Tibial artery (tissue), 4 donors: ENCODE results near the gene CDH11.

Experiments used
- DNase-seq, 2 donors: peaks; one replicate each; pipeline ENCODE4 v3.0.0-alpha.2; 2019
- H3K27ac ChIP-seq, 2 donors: fragments of 200-600 bp; sonication (generic) in 1 of 2; 1 replicate in 1 of 2; 2 replicates in 1 of 2; pipeline ENCODE4 v1.5.1; 2018 to 2019; ENCODE audit warnings: mild to moderate bottlenecking in 1 of 2
- H3K27me3 ChIP-seq, 2 donors: fragments of 200-600 bp; sonication (generic) in 1 of 2; one replicate each; pipeline versions ENCODE4 v1.5.1 to v1.6.0; 2016 to 2019
- H3K36me3 ChIP-seq, 3 donors: fragments of 200-600 bp; sonication (generic) in 2 of 3; one replicate each; pipeline ENCODE4 v1.5.1; 2016 to 2019; ENCODE audit warnings: mild to moderate bottlenecking in 2 of 3
- H3K4me1 ChIP-seq, 4 donors: fragments of 200-600 bp; sonication (generic) in 2 of 4; 1 replicate in 3 of 4; 2 replicates in 1 of 4; pipeline ENCODE4 v1.5.1; 2016 to 2019
- H3K4me3 ChIP-seq, 2 donors: fragments of 200-600 bp; sonication (generic) in 1 of 2; 1 replicate in 1 of 2; 2 replicates in 1 of 2; pipeline ENCODE4 v1.5.1; 2018 to 2019; ENCODE audit warnings: mild to moderate bottlenecking in 2 of 2
- H3K9me3 ChIP-seq, 3 donors: fragments of 200-600 bp; sonication (generic) in 1 of 3; one replicate each; pipeline ENCODE4 v1.5.1; 2016 to 2019
- intact Hi-C: fragments of 100-400 bp; cut with DNase I; formaldehyde crosslinking; loops from one replicate; pipeline ENCODE4 v1.15.0; 2023; ENCODE audit warnings: low total_unique reads
- TF ChIP-seq, protein P1 (sequence below), 2 experiments: fragments of 200-600 bp in 1 of 2; fragments of 450-650 bp in 1 of 2; IDR thresholded peaks; one replicate each; pipeline ENCODE4 v1.5.1; 2017 to 2019; ENCODE audit warnings: antibody characterized with exemption in 2 of 2, mild to moderate bottlenecking in 1 of 2, moderate library complexity in 1 of 2

Gene CDH11

DNA sequence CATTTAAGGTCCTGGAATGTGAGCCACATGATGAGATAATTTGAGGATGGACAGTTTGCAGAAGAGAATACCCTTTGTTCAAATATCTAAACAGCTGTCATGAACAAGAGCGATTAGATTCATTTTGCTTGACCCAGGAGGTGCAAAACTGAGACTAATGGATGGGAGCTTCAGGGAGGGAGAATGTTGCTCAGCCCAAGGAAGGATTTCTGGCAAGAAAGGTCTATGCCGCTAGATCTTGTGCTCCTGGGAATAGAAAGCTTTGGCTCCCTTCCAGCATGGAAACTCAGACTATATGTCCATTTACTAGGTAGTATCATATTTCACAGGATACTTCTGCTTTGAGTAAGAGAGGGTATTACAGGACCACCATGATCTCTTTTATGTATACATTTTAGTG, 14.8 kb upstream of the CDH11 start:
- Histone ChIP-seq H3K27me3 (no peaks in the 10 kb centered on the region), H3K4me1 (no peaks in the 10 kb centered on the region), H3K36me3 (no peaks in the 10 kb centered on the region), H3K27ac (no peak overlapping the region), H3K9me3 (no peaks in the 10 kb centered on the region), H3K4me3 (no peak overlapping the region)
- intact Hi-C loops, result no loop called here
- TF ChIP-seq, protein P1, sequence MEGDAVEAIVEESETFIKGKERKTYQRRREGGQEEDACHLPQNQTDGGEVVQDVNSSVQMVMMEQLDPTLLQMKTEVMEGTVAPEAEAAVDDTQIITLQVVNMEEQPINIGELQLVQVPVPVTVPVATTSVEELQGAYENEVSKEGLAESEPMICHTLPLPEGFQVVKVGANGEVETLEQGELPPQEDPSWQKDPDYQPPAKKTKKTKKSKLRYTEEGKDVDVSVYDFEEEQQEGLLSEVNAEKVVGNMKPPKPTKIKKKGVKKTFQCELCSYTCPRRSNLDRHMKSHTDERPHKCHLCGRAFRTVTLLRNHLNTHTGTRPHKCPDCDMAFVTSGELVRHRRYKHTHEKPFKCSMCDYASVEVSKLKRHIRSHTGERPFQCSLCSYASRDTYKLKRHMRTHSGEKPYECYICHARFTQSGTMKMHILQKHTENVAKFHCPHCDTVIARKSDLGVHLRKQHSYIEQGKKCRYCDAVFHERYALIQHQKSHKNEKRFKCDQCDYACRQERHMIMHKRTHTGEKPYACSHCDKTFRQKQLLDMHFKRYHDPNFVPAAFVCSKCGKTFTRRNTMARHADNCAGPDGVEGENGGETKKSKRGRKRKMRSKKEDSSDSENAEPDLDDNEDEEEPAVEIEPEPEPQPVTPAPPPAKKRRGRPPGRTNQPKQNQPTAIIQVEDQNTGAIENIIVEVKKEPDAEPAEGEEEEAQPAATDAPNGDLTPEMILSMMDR (IDR thresholded peaks at IDR 0.05), result no peak
- DNase-seq, result no peak

DNA sequence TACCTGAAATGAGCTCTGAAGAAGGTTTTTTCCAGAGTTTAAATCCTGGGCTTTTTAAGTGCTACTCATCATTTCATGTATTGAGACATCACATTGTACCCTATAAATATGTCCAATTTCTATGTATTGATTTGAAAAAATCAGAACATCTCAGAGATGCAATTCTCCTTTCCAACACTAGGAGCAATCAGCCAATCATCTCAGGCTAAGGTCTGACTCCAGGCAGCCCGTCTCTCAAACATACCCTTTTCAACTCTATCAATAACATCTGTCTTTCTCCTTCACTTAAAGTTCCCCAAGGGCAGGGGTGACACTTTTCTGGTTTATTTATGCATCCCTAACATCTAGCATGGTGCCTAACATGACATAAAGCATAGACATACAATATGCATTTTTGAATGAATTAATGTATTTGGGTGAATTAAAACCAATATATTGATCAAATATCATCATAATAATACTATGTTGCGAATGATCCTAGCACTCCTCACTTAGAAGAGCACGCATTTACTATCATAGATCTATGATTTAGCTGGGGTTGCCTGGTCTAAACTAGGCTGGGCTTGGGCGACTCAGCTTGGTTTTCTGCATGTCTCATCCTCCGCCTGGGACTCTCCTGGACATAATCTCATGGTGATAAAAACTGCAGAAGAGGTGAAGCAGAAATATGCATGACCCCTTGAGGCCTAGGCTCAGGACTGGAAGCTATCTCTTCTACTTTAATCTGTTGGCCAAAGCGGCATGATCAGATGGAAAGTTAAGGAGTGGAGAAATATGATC, 5.2 kb upstream of the CDH11 start:
- Histone ChIP-seq H3K4me3 (no peak overlapping the region), H3K27me3 (no peaks in the 10 kb centered on the region), H3K27ac (no peak overlapping the region), H3K4me1 (peaks cover 0 to 19% (median 4%) of the 10 kb centered on the region in 4 donors), H3K9me3 (no peaks in the 10 kb centered on the region), H3K36me3 (no peaks in the 10 kb centered on the region)
- intact Hi-C loops, result loop anchor here (5.0 kb wide), 1 partner anchor 1145 kb away; no protein-coding TSS in a partner anchor
- TF ChIP-seq, protein P1 (IDR thresholded peaks at IDR 0.05), result peak; percentile 20 to 32
- DNase-seq, result no peak

DNA sequence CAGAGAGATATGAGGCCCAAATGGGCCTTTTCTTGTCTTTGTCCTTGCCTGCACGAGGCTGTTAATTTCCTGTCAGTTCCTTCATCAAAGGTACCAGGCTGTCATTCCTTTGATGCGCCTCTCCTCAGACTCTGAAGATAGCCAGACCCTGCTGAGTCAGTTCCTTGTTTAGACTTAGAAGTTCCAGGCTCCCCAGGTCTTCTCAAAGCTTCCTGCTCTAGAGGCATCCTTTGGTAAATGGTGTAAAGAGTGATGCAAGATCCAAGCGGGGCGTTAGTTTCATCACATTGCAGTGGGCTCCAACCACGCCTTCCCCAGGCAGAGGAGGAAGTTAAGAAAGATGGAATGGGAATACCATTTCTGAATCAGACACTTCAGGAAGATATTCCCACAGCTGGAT, 4.0 kb upstream of the CDH11 start:
- H3K27ac ChIP-seq, result peak overlapping the region in 1 of 2 donors; percentile 93
- intact Hi-C loops, result loop anchor here (5.0 kb wide), 1 partner anchor 1146 kb away; no protein-coding TSS in a partner anchor
- no peak overlapping the region for H3K4me3 ChIP-seq
- no peak for DNase-seq
- no peaks in the 10 kb centered on the region for H3K9me3 ChIP-seq
- H3K36me3 ChIP-seq, result no peaks in the 10 kb centered on the region
- no peaks in the 10 kb centered on the region for H3K27me3 ChIP-seq
- H3K4me1 ChIP-seq, result peaks cover 0 to 20% (median 4%) of the 10 kb centered on the region in 4 donors
- TF ChIP-seq, protein P1 (IDR thresholded peaks at IDR 0.05), result no peak

DNA sequence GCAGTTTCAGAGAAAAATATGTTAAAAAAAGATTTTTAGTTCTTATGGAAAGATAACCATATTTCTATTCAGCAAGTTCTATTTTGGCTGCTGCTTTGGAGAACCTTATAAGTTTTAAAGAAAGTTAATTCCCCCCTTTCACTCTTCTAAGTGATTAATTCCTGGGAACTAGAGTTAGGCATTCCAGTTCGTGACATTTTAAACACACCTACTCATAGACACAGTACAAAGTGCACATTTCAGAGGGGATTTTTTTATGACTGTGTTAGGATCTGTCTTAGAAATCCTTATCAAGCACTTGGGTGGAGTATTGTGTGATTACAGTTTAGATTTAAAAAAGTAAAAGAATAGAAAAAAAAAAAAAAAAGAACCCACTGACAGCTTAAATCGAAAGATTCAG, 3.5 kb upstream of the CDH11 start:
- Histone ChIP-seq H3K27ac (peak overlapping the region in 1 of 2 donors; percentile 93), H3K4me3 (no peak overlapping the region)
- DNase-seq, result no peak

DNA sequence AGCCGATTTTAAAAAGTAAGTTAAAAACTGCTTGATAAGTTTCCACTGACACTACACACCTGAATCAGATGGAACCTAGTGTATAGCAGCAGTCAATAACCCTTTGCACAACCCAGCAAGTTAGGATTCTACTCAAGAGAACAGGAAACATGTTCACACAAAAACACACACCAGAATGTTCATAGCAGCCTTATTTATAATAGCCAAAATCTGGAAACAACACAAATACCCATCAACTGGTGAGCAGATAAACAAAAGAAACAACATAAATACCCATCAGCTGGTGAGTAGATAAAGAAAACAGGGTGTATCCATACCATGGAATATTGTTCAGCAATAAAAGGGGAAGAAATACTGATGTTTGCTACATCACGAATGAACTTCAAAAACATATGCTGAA, 2.7 kb upstream of the CDH11 start:
- peak overlapping the region; percentile 22 to 93 for H3K27ac ChIP-seq
- H3K27me3 ChIP-seq, result no peaks in the 10 kb centered on the region
- TF ChIP-seq, protein P1 (IDR thresholded peaks at IDR 0.05), result no peak
- peaks cover 0 to 22% (median 6%) of the 10 kb centered on the region in 4 donors for H3K4me1 ChIP-seq
- DNase-seq, result no peak
- no peaks in the 10 kb centered on the region for H3K36me3 ChIP-seq
- intact Hi-C loops, result no loop called here
- H3K4me3 ChIP-seq, result peak overlapping the region in 1 of 2 donors; percentile 67
- no peaks in the 10 kb centered on the region for H3K9me3 ChIP-seq

More for the DNA sequence above, 3.5 kb upstream of the CDH11 start:
- H3K4me1 ChIP-seq, result peaks cover 0 to 20% (median 4%) of the 10 kb centered on the region in 4 donors
- intact Hi-C loops, result loop anchor here (5.0 kb wide), 1 partner anchor 1147 kb away; no protein-coding TSS in a partner anchor
- no peaks in the 10 kb centered on the region for H3K36me3 ChIP-seq
- TF ChIP-seq, protein P1 (IDR thresholded peaks at IDR 0.05), result no peak
- H3K9me3 ChIP-seq, result no peaks in the 10 kb centered on the region
- H3K27me3 ChIP-seq, result no peaks in the 10 kb centered on the region
